H9 (cell line): Measurements from ENCODE around the gene OR8B3. TPM values are rescaled to one million over a fixed set of nuclear protein-coding genes. Genes with fewer than 3 reads are reported as not detected.

Experiments used
- DNase-seq: peaks from one replicate; pipeline ENCODE4 v3.0.0-alpha.2; 2017
- H2AFZ ChIP-seq: one replicate; pipeline ENCODE4 v1.6.1; 2013; ENCODE audit warnings: mild to moderate bottlenecking, low read length, control low read depth, moderate library complexity
- H2AK5ac ChIP-seq: 2 replicates; pipeline ENCODE4 v1.6.1; 2013; ENCODE audit warnings: low read length, control low read depth, mixed read lengths; ENCODE audit not compliant: insufficient read length
- H2BK120ac ChIP-seq: one replicate; pipeline ENCODE4 v1.6.1; 2013; ENCODE audit warnings: low read depth, mild to moderate bottlenecking, low read length, control low read depth, inconsistent platforms; ENCODE audit not compliant: poor library complexity, severe bottlenecking
- H2BK12ac ChIP-seq: 2 replicates; pipeline ENCODE4 v1.6.1; 2013; ENCODE audit warnings: low read length, control low read depth, mixed read lengths, low read depth; ENCODE audit not compliant: insufficient read length
- H2BK15ac ChIP-seq: 2 replicates; pipeline ENCODE4 v1.6.1; 2013; ENCODE audit warnings: low read depth, low read length, control low read depth
- H2BK20ac ChIP-seq: one replicate; pipeline ENCODE4 v1.6.1; 2013; ENCODE audit warnings: low read depth, mild to moderate bottlenecking, low read length, control low read depth, inconsistent platforms; ENCODE audit not compliant: poor library complexity, severe bottlenecking
- H2BK5ac ChIP-seq: 2 replicates; pipeline ENCODE4 v1.6.1; 2013; ENCODE audit warnings: low read length, control low read depth, mixed read lengths; ENCODE audit not compliant: insufficient read length
- H3K14ac ChIP-seq: 2 replicates; pipeline ENCODE4 v1.6.1; 2013; ENCODE audit warnings: low read length, control low read depth; ENCODE audit not compliant: insufficient read depth
- H3K18ac ChIP-seq: 2 replicates; pipeline ENCODE4 v1.6.1; 2013; ENCODE audit warnings: low read depth, mild to moderate bottlenecking, mixed read lengths, low read length, control low read depth; ENCODE audit not compliant: insufficient read length
- H3K23ac ChIP-seq: 2 replicates; pipeline ENCODE4 v1.6.1; 2013; ENCODE audit warnings: low read length, control low read depth, mixed read lengths, low read depth; ENCODE audit not compliant: insufficient read length
- H3K23me2 ChIP-seq: 2 replicates; pipeline ENCODE4 v1.6.1; 2013; ENCODE audit warnings: low read depth, mild to moderate bottlenecking, mixed read lengths, low read length, control low read depth; ENCODE audit not compliant: insufficient read length, poor library complexity, severe bottlenecking
- H3K27ac ChIP-seq: 2 replicates; pipeline ENCODE4 v1.5.1; 2013; ENCODE audit warnings: low read length, control low read depth, mixed read lengths, low read depth; ENCODE audit not compliant: insufficient read length
- H3K27me3 ChIP-seq: 2 replicates; pipeline ENCODE4 v1.6.1; 2013; ENCODE audit warnings: low read length, control low read depth, inconsistent platforms; ENCODE audit not compliant: insufficient read depth
- H3K4ac ChIP-seq: 2 replicates; pipeline ENCODE4 v1.6.1; 2013; ENCODE audit warnings: low read depth, mild to moderate bottlenecking, control low read depth, inconsistent platforms, low read length, moderate library complexity
- H3K4me1 ChIP-seq: 2 replicates; pipeline ENCODE4 v1.6.1; 2013; ENCODE audit warnings: low read length, control low read depth, inconsistent platforms; ENCODE audit not compliant: insufficient read depth
- H3K4me2 ChIP-seq: 2 replicates; pipeline ENCODE4 v1.6.1; 2013; ENCODE audit warnings: low read length, control low read depth, mixed read lengths; ENCODE audit not compliant: insufficient read length, insufficient read depth
- H3K56ac ChIP-seq: 2 replicates; pipeline ENCODE4 v1.6.1; 2013; ENCODE audit warnings: low read depth, mild to moderate bottlenecking, mixed read lengths, low read length, control low read depth; ENCODE audit not compliant: insufficient read length
- H3K79me1 ChIP-seq: 2 replicates; pipeline ENCODE4 v1.6.1; 2013; ENCODE audit warnings: low read depth, mild to moderate bottlenecking, moderate library complexity, low read length, control low read depth, inconsistent platforms; ENCODE audit not compliant: insufficient read depth, poor library complexity, severe bottlenecking
- H3K79me2 ChIP-seq: 2 replicates; pipeline ENCODE4 v1.6.1; 2013; ENCODE audit warnings: low read length, control low read depth, inconsistent platforms; ENCODE audit not compliant: insufficient read depth
- H3K9ac ChIP-seq: 2 replicates; pipeline ENCODE4 v1.6.1; 2013; ENCODE audit warnings: low read length, control low read depth, mixed read lengths; ENCODE audit not compliant: insufficient read length; ENCODE audit errors: extremely low read depth
- H3K9me3 ChIP-seq: one replicate; pipeline ENCODE4 v1.6.1; 2013; ENCODE audit warnings: low read depth, low read length, inconsistent platforms; ENCODE audit not compliant: control insufficient read depth
- H3T11ph ChIP-seq: one replicate; pipeline ENCODE4 v1.6.1; 2013; ENCODE audit warnings: mild to moderate bottlenecking, low read length, control low read depth, inconsistent platforms
- H4K20me1 ChIP-seq: one replicate; pipeline ENCODE4 v1.6.1; 2013; ENCODE audit not compliant: control insufficient read depth, insufficient read length, insufficient read depth
- H4K5ac ChIP-seq: 2 replicates; pipeline ENCODE4 v1.6.1; 2013; ENCODE audit warnings: low read depth, mild to moderate bottlenecking, mixed read lengths, low read length, control low read depth; ENCODE audit not compliant: insufficient read length
- H4K8ac ChIP-seq: replicated peaks from 2 replicates; pipeline ENCODE4 v1.6.1; 2013; ENCODE audit warnings: low read length, control low read depth, mixed read lengths, low read depth; ENCODE audit not compliant: insufficient read length
- H4K91ac ChIP-seq: 2 replicates; pipeline ENCODE4 v1.6.1; 2013; ENCODE audit warnings: low read depth, mild to moderate bottlenecking, moderate library complexity, mixed read lengths, low read length, control low read depth; ENCODE audit not compliant: insufficient read length
- H3K27ac Mint-ChIP-seq, 3 experiments: 2 replicates in 2 of 3; 3 replicates in 1 of 3; pipeline ENCODE4 v1.8.0; 2020 to 2021; ENCODE audit warnings: mixed read lengths in 3 of 3, mild to moderate bottlenecking in 1 of 3, moderate library complexity in 1 of 3
- H3K27me3 Mint-ChIP-seq: 2 replicates; pipeline ENCODE4 v1.8.0; 2021; ENCODE audit warnings: low read depth, mild to moderate bottlenecking, moderate library complexity, mixed read lengths
- H3K36me3 Mint-ChIP-seq, 3 experiments: 2 replicates in 2 of 3; 3 replicates in 1 of 3; pipeline ENCODE4 v1.8.0; 2020 to 2021; ENCODE audit warnings: low read depth in 3 of 3, mixed read lengths in 3 of 3; ENCODE audit not compliant: insufficient read depth in 1 of 3
- H3K4me1 Mint-ChIP-seq, 2 experiments: 2 replicates each; pipeline ENCODE4 v1.8.0; 2020; ENCODE audit warnings: mixed read lengths in 2 of 2
- H3K4me3 Mint-ChIP-seq, 2 experiments: 2 replicates in 1 of 2; 3 replicates in 1 of 2; pipeline ENCODE4 v1.8.0; 2020 to 2021; ENCODE audit warnings: mild to moderate bottlenecking in 2 of 2, mixed read lengths in 2 of 2, moderate library complexity in 1 of 2
- H3K9me3 Mint-ChIP-seq, 2 experiments: 2 replicates in 1 of 2; 3 replicates in 1 of 2; pipeline ENCODE4 v1.8.0; 2020; ENCODE audit warnings: mild to moderate bottlenecking in 2 of 2, mixed read lengths in 2 of 2, moderate library complexity in 1 of 2
- WGBS: extraction: QIAGEN DNeasy Blood & Tissue Kit; methylation state at CpG from one replicate; pipeline ENCODE4 v1.1.7; 2013; ENCODE audit warnings: missing lambda C conversion rate, low lambda C conversion rate, mixed read lengths; ENCODE audit not compliant: insufficient read length; ENCODE audit errors: extremely low coverage; 5-methylcytosine and 5-hydroxymethylcytosine counted together
- total RNA-seq: library from RNA; stranded (reverse); gene quantifications from 2 replicates; pipeline ENCODE4 v1.2.1, GENCODE V29; 2021
- TF ChIP-seq, protein P1 (sequence below): fragments of 200-600 bp; sonication (generic); conservative IDR thresholded peaks from 3 replicates; pipeline ENCODE4 v1.8.0; 2021; ENCODE audit warnings: antibody characterized with exemption, mild to moderate bottlenecking

Gene OR8B3
- total RNA-seq, 1 experiment from 2014 or later = not detected

DNA sequence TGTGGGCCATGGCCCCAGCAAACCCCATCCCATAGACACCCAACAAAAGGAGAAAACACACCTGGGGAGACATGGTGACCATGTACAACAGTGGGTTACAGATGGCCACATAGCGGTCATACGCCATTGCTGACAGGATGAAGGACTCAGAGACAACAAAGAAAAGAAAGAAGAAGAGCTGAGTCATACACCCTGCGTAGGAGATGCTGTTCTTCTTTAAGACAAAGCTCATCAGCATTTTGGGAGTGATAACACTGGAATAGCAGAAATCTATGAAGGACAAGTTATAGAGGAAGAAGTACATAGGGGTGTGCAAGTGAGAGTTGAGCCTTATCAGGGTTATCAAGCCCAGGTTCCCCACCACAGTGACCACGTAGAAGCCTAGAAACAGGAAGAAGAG, 41.8 kb upstream of the OR8B3 start:
- no peak for DNase-seq
- no peak overlapping the region for H2BK12ac ChIP-seq
- no peak overlapping the region for H3K18ac ChIP-seq
- H3K27ac Mint-ChIP-seq = no peak overlapping the region
- no peak overlapping the region for H2BK5ac ChIP-seq
- no peak overlapping the region for H3K14ac ChIP-seq
- H2AK5ac ChIP-seq = no peak overlapping the region
- H3K4me2 ChIP-seq = no peak overlapping the region
- H4K20me1 ChIP-seq = no peaks in the 10 kb centered on the region
- no peaks in the 10 kb centered on the region for H3K36me3 Mint-ChIP-seq
- H3T11ph ChIP-seq = no peak overlapping the region
- no peak overlapping the region for H3K27ac ChIP-seq
- no peaks in the 10 kb centered on the region for H3K23me2 ChIP-seq
- H2BK15ac ChIP-seq = no peak overlapping the region
- H3K9me3 ChIP-seq = no peaks in the 10 kb centered on the region
- H3K27me3 Mint-ChIP-seq = peaks cover 6% of the 10 kb centered on the region
- no peaks in the 10 kb centered on the region for H3K79me1 ChIP-seq
- H3K4me3 Mint-ChIP-seq = no peak overlapping the region
- H3K4ac ChIP-seq = no peak overlapping the region
- H4K8ac ChIP-seq = no peak overlapping the region
- H4K91ac ChIP-seq = no peak overlapping the region
- no peak overlapping the region for H2BK20ac ChIP-seq
- H3K79me2 ChIP-seq = no peaks in the 10 kb centered on the region
- no peak overlapping the region for H2BK120ac ChIP-seq
- H2AFZ ChIP-seq = no peak overlapping the region
- WGBS = no CpG with 5 or more reads among the region's 4 CpGs
- H3K23ac ChIP-seq = no peak overlapping the region
- H3K4me1 Mint-ChIP-seq = peaks cover 3 to 7% of the 10 kb centered on the region in 2 experiments; a peak in 3 of 4 replicates
- H4K5ac ChIP-seq = no peak overlapping the region
- H3K56ac ChIP-seq = no peak overlapping the region
- H3K9ac ChIP-seq = no peak overlapping the region
- TF ChIP-seq, protein P1, sequence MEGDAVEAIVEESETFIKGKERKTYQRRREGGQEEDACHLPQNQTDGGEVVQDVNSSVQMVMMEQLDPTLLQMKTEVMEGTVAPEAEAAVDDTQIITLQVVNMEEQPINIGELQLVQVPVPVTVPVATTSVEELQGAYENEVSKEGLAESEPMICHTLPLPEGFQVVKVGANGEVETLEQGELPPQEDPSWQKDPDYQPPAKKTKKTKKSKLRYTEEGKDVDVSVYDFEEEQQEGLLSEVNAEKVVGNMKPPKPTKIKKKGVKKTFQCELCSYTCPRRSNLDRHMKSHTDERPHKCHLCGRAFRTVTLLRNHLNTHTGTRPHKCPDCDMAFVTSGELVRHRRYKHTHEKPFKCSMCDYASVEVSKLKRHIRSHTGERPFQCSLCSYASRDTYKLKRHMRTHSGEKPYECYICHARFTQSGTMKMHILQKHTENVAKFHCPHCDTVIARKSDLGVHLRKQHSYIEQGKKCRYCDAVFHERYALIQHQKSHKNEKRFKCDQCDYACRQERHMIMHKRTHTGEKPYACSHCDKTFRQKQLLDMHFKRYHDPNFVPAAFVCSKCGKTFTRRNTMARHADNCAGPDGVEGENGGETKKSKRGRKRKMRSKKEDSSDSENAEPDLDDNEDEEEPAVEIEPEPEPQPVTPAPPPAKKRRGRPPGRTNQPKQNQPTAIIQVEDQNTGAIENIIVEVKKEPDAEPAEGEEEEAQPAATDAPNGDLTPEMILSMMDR = no peak
- no peaks in the 10 kb centered on the region for H3K4me1 ChIP-seq
- H3K9me3 Mint-ChIP-seq = no peaks in the 10 kb centered on the region
- no peaks in the 10 kb centered on the region for H3K27me3 ChIP-seq
